ENCODE measurements around the gene NKX1-1. TPM values are rescaled to one million over a fixed set of nuclear protein-coding genes. Genes with fewer than 3 reads are reported as not detected.

Gene NKX1-1
- total RNA-seq, 1 donor, result not detected

DNA sequence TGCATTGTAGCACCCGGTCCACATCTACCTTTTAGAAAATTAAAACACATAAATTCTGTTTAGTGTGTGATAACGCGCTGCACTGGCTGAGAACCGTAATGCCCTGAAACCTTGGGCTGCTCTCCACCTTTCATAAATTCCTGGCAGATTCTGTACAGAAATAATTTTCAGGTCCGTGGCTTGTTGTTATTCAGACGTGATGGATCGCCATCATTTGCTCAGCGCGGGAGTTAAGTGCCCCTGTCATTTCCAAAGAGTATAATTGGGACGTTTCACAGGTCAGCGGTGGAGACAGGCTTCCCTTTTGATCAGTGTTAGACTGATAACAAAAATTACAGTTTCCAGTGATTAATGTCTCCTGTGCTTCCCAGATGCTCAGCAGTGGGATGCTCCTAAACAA, 42.7 kb downstream of the NKX1-1 start:
- no peak for DNase-seq (ENCODE audit: low read depth in 2 of 3, low spot score in 2 of 3)

DNA sequence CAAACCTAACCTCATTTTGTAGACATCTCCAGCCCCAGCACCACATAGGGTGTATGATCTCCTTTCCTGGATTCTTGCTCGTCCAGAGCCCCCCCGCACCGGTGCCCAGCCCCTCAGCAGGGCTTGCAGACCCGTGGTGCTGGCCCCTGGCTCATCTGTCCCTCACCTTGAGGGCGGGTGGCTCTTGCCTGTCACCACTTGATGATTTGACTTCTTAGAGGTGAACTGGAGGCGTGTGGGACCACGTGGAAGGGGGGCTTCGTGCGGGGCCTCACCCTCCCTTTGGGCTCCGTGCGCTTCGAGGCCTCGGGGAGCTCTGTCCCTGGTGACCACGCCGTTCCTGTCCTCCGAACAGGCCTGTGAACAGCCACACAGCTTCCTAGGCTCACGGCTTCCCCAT, 43.7 kb downstream of the NKX1-1 start:
- DNase-seq (ENCODE audit: low read depth in 2 of 3, low spot score in 2 of 3), result no peak

DNA sequence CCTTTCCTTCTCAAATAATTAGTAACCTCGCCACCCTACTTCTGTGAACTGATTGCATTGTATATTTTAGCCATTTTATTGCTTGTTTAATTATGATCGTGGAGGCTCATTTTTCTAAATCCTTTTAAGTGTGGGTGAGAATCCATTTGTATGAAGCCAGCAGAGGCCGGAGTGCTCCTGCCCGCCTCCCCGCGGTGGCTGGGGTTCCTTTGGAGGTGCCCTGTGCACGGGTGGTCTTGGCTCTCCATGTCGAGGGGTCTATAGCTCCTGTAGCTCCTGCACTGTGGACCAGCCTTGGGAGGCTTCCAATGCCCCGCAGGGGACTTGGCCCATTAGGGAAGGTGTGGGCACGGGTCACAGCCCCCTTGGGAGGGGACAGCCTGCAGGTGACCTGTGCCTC, 44.2 kb downstream of the NKX1-1 start:
- no peak for DNase-seq (ENCODE audit: low read depth in 2 of 3, low spot score in 2 of 3)

DNA sequence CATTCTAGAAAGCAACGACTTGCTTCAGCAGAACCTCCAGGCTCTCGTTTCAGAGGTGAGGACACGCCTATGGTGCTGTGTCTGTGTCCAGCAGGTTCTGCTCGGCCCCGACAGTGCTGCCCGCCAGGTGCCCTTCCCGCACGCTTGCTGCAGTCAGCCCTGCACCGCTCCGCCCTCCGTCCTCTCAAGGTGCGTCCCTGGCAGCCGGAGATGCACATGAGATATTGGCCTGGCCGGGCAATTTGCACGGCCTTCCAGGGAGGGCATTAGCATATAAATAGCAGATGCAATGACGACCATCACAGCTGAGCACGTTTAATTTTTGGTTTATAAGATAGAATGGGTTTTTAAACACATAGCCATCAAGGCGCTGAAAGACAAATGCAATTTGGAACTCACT, 44.8 kb downstream of the NKX1-1 start:
- DNase-seq (ENCODE audit: low read depth in 2 of 3, low spot score in 2 of 3), result no peak

DNA sequence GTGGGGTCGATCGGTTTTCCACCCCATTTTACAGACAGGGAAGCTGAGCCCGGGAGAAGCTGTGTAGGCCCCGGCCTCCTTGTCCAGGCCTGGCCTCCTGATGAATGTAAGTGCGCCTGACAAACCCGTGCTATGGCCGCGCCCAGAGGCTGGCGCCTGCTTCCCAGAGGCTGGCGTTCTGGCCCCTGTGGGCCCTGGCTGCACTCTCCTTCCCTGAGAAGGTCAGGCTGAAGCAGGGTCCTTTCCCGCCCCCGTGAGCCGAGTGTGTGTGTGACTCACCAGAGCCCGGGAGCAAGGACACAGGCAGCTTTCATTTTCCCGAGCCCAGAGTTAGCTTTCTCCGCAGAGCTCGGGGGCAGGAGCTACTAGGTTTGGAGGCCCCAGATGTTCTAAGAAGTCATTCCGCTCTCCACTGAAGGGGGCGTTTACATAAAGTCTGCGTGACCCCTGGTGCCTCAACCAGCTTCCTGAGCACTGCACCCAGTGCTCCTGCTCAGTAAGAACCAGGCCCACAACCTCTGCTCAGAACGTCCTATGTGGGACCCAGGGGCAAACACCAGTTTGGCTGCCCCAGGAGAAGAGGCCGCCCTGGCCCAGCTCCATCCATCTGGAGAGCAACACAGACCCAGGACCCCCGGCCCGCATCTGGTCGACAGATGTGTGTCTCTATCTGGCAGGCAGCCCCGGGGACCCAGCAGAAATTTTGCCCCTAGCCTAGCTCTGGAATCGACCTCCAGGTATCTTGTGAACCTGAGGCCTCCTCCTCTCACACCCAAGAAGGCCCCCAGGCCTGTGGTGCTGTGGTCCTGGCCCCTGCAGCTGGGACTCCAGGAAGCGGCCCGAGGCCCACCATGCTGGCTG, 45.6 kb downstream of the NKX1-1 start:
- DNase-seq (ENCODE audit: low read depth in 2 of 3, low spot score in 2 of 3), result no peak

DNA sequence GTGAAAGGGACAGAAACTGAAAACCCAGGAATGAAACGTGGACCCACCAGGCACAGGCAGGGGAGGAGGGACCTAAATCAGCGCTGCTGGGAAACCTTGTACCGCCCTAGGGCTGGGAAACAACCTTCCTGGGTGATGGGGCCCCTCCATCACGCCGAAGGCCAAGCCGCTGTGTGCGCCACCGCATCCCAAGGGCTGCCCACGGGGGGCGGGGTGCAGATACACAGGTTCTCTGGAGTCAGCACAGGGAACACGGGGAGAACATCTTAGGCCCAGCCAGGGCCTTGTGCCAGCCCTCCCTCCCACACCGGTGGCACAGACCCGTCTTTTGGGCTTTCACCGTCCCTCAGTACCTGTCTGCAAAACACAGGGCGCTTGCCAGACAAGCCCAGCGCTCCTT, 46.3 kb downstream of the NKX1-1 start:
- no peak for DNase-seq (ENCODE audit: low read depth in 2 of 3, low spot score in 2 of 3)

DNA sequence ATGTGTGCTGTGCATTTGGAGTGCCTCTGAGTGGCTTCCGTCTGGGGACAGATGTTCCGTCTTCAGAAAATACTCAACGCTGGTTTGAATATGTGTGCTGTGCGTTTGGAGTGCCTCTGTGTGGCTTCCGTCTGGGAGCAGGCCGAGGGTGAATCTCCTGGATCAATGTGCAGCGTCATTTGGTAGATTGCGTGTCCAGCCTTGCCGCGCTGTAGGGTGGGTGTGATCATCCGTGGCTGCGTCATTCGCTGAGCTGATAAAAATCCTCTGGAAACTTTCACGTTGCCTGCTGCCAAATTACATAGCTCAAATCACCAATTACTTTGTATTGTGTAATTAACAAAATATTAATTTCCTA, 47.1 kb downstream of the NKX1-1 start:
- no peak for DNase-seq (ENCODE audit: low read depth in 2 of 3, low spot score in 2 of 3)

DNA sequence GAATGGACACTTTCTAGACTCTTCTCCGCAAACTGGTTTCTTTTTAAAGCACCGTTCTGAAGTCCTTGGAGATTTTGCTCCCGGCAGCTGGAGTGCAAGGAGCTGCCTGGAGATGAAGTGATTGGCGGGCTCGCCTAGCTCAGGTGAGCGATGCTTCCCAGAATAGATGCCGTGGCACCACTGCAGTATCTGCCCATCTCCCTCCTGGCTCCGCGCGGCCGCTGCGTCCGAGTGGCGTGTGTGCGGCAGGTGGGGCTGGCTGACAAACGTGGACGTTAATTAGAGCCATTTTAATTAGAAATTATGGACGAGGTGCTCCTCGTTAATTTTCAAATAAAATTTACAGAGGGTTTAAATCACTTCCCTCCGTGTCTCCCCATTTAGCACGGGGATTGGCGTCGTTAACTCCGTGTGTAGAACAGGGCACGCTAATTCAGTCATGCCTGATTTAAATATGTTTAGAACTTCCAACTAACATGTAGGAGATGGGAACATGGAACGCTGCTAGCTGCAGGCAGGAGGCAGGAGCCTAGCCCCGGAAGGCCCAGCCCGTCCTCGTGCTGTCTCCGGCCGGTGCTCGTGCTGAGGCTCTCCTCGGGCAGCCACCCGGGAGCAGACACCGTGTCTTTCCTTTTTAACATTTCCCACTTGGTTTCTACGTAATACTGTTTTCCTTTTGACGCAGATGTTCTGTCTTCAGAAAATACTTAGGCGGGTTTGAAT, 47.7 kb downstream of the NKX1-1 start:
- no peak for DNase-seq (ENCODE audit: low read depth in 2 of 3, low spot score in 2 of 3)

DNA sequence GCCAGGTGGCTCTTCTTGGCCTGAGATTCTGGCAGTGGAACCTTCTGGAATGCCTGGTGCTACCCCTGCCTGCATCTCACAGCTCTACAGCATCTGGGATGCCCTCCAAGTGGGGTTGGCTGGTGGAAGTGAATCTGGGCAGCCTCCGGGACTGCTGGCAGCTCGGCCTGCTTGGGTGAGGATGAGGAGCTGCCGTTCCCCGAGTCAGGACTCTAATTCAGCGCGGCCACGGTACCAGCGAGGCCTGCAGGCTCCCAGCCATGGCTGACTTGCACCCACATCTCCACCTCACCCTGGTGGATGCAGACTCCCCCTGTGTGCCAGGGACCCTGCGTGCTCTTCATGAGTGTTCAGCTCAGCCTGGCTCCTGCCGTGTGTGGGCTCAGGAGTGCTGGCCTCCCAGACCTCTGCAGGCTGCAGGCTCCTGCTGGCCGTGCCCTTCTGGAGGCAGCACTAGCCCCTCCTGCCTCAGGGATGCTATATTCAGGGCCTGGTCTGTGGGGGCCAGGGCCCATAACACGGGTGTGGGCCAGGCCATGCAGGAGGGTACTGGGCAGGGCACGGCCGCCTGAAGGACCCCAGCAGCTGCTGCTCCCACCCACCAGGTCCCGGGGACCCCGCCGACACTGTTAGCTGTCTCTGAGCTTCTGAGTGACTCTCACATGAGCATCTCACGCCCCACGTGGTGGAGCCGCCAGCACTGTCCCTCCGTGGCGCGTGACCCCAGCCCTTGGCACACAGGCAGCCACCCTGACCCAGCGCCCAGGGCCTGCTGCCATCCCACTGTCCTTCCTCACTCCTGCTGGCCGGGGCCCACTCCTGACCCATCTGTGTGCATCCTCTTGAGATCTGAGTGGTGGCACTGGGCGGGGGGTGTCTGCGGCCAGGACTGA, 48.6 kb downstream of the NKX1-1 start:
- DNase-seq (ENCODE audit: low read depth in 2 of 3, low spot score in 2 of 3), result no peak

DNA sequence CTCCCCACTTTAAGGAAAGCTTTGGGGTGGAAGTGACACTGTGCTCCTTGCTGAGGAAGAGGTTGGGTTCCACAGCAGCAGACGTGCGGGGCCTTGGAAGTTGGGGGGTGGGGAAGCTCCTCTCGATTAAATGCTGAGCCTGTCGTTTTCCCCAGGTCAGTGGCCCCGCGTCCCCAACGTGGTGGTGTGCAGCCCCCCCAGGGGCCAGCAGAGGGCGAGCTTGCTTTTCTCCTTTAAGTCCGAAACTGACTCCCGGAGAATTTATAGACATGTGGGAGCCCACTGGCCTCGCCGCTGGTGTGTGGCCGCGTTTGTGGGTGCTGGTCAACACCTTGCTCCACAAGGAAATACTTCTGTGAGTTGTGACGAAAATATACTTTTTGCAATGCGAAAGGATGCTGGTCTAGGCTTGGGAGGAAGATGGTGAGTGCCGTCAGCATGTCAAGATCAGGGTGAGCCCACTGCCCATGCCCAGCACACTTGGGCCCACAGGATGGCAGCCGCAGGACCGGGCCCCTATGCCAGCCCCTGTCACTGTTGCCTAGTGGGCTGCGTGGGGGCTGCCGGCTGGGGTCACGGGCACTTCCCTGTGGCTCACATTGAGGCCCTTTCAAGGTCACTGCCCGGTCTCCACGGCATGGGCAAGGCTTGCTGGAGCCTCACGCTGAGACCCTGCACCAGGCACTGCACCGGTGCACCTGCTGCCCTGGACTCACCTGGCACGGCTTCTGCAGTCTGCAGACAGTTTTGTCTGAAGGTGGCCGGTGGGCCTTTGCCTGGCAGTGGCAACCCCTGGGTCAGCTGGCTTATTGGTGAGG, 49.9 kb downstream of the NKX1-1 start:
- DNase-seq (ENCODE audit: low read depth in 2 of 3, low spot score in 2 of 3), result peak in 2 of 3 donors; percentile 47 to 59

DNA sequence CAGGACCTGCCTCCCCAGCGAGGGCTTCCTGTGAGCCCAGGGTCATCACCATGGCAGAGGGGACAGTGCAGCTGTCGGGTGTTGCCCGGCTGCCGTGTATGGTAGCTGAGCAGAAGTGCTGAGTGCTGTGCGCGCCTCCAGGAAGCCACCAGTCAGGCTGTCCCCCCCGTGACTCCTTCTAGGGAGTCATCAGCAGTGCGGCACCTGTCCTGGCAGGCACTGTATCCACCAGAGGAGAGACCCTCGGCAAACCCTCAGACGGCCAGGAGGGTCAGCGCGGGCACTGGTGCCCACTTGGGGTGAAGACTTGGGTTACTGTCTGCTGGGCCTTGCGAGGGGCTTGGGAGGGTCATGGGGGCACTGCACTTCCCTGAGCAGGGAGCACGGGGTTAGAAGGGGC, 50.9 kb downstream of the NKX1-1 start:
- no peak for DNase-seq (ENCODE audit: low read depth in 2 of 3, low spot score in 2 of 3)

DNA sequence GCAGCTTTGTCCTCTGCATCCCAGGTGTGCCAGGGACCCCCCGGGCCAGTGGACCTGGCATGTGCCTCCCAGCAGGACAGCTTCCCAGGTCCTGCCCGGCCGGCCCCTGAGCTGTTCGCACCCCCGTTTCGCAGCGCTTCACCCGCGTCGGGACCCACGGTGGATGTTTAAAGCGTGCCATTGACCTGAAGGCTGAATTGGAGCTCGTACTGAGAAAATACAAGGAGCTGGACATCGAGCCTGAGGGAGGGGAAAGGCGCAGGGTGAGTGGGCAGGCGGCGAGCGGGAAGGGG, 51.3 kb downstream of the NKX1-1 start:
- no peak for DNase-seq (ENCODE audit: low read depth in 2 of 3, low spot score in 2 of 3)

DNA sequence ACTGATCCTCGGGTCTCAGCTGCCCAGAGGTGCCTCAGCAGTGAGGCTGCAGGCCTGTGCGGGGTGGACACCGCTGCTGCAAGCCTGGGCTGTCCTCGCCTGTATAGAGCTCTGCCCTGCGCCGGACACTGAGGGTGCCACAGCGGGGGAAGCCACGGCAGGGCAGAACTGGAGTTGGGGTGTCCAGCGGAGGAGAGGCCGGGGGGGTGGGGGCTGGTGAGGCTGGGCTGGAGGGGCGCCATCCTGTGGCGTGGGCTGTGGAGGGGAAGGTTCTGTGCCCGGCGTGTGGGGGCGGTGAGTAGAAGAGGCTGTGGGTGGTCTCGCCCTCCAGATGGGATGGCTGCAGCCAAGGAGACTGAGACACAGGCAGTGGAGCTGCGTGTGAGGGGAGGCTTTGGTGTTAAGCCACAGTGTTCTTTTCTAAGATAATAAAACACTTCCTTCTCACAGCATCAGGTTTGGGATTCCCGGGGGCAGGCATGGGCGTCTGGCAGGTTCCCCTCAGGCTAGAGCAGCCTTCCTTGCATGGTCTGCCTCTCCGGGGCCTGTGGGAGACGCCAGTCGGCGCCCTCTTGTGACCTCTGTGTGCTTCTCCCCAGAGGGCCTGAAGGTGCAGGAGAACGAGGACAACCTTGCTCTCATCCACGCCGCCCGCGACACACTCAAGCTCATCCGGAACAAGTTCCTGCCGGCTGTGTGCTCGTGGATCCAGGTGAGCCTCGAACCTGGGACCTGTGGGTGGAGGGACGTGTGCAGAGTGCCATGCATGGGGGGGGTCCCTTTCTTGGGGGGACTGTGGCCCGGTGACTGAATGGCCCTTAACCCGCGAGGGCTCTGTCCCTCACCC, 51.9 kb downstream of the NKX1-1 start:
- no peak for DNase-seq (ENCODE audit: low read depth in 2 of 3, low spot score in 2 of 3)

DNA sequence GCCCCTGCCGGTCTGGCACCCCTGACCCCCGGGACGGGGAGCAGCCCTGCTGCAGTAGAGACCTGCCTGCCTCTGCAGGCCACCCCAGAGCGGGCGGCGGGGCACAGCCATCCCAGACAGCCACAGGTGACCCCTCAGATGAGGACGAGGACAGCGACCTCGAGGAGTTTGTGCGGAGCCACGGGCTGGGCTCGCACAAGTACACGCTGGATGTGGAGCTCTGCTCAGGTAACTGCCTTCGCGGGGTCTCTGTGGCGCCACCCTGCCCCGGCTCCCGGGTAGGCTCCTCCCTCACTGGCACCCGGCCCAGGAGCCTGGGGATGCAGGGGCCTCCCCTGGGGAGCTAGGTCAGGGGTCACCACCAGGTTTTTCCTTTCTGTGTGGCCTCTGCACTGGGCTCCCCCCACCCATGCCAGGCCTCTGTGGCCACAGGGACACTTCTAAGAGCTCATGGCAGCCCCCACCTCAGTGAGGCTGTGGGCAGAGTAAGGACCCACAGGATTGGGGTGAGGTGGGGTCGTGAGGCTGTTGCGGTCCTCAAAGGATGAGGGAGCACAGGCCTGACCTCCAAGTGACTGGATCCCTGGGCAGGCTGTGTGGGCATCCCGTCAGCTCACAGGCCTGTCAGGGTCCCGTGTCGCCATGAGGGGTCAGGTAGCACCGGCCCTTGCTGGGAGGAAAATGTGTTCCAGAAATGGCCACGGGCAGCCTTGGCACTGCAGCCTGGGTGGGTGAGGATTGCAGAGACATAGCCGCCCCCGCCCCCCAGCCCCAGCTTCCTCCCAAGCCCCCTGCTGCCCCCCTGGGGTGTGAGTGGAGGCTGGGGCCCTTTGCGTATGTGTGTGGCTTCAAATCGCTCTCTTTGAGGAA, 52.8 kb downstream of the NKX1-1 start:
- no peak for DNase-seq (ENCODE audit: low read depth in 2 of 3, low spot score in 2 of 3)

Other genes with a start within 250 kb of the NKX1-1 start
- 4.0 TPM for gene SPON2, start 233.9 kb downstream of the NKX1-1 start, total RNA-seq
- 626 TPM for gene CTBP1, start 157.3 kb downstream of the NKX1-1 start, total RNA-seq
- 94.8 TPM for gene MAEA, start 116.6 kb downstream of the NKX1-1 start, total RNA-seq
- gene UVSSA, start 59.2 kb downstream of the NKX1-1 start, total RNA-seq, result 11.0 TPM

Data from hematopoietic multipotent progenitor cell (in vitro differentiated cells).